ENCODE results near the gene ZFPM1. TPM values are rescaled to one million over a fixed set of nuclear protein-coding genes. Genes with fewer than 3 reads are reported as not detected.

The ZFPM1 gene
- total and polyA plus RNA-seq, 2 experiments from 2014 or later, result 0.53 to 2.2 TPM

DNA sequence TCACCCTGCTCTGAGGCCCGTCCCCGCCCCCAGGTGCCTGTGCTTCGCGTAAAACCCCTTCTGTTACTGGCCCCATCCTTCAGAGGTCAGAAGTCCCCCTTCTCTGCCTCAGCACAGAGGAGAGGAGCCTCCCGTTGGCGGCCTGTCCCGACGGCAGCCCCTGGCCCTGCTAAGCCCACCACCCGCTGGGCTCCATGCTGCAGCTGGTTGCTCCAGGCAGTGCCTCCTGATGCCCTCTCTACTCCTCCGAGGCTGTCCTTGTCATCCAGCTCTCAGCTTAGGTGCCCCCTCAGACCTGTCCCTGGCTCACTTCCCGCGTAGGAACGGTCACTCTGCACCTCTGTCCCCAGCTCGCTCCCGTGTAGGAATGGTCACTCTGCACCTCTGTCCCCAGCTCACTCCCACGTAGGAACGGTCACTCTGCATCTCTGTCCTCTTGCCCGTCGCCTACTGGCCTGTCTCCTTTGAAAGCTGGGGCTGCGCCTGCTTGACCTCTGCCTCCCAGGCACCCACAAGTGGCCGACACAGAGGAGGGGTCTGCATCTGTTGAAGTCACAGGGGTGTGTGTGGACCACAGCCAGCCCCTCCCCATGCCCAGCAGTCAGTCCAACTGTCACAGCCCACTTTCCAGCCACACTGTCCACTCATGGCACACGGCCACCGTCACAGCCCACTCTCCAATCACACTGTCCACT is 85.4 kb downstream of the ZFPM1 start:
- H3K36me3 Mint-ChIP-seq (ENCODE audit: low read depth), result peaks cover 10% of the 10 kb centered on the region; the same call in 2 of the 3 replicates

GRCh38 chr16:88539261-88539651 is 86.2 kb downstream of the ZFPM1 start:
- H3K27ac Mint-ChIP-seq, result no peak overlapping the region
- H3K36me3 ChIP-seq (ENCODE audit: insufficient read depth), result no peaks in the 10 kb centered on the region
- ATAC-seq (no peak), DNase-seq (ENCODE audit: low spot score) (no peak)
- no peak overlapping the region for H2AFZ ChIP-seq
- H3K27ac ChIP-seq (ENCODE audit: low read depth), result no peak overlapping the region
- H3K4me1 Mint-ChIP-seq, result peaks cover 10% of the 10 kb centered on the region
- no peaks in the 10 kb centered on the region for H3K27me3 ChIP-seq (ENCODE audit: insufficient read depth)
- no peaks in the 10 kb centered on the region for H3K79me2 ChIP-seq (replicated peaks; ENCODE audit: insufficient read depth)
- H3K9me3 Mint-ChIP-seq, result peaks cover 24% of the 10 kb centered on the region
- H3K27me3 Mint-ChIP-seq (ENCODE audit: insufficient read depth, low read depth, poor library complexity), result peaks cover 20% of the 10 kb centered on the region
- H3K4me3 ChIP-seq, result no peak overlapping the region
- H3K4me3 Mint-ChIP-seq, result no peak overlapping the region
- H3F3A ChIP-seq (replicated peaks; ENCODE audit: low read depth), result peaks cover 5% of the 10 kb centered on the region; the same call in 1 of the 2 replicates
- no peaks in the 10 kb centered on the region; the same call in 1 of the 2 replicates for H3K4me1 ChIP-seq (ENCODE audit: insufficient read depth)
- H3K4me2 ChIP-seq, result no peak overlapping the region
- H4K20me1 ChIP-seq (replicated peaks; ENCODE audit: insufficient read depth), result no peaks in the 10 kb centered on the region
- no peaks in the 10 kb centered on the region for H3K9me2 ChIP-seq (ENCODE audit: insufficient read depth)
- peaks cover 11% of the 10 kb centered on the region; the same call in 2 of the 3 replicates for H3K36me3 Mint-ChIP-seq (ENCODE audit: low read depth)
- TF ChIP-seq ZNF331 (CRISPR knock-in tag; IDR thresholded peaks at IDR 0.05; ENCODE audit: low read depth) (no peak), ETS1 (IDR thresholded peaks at IDR 0.05) (no peak), CTCF (conservative IDR thresholded peaks at IDR 0.05; ENCODE audit: low read depth in 2 of 2) (no peak)
- TF ChIP-seq, protein P1, sequence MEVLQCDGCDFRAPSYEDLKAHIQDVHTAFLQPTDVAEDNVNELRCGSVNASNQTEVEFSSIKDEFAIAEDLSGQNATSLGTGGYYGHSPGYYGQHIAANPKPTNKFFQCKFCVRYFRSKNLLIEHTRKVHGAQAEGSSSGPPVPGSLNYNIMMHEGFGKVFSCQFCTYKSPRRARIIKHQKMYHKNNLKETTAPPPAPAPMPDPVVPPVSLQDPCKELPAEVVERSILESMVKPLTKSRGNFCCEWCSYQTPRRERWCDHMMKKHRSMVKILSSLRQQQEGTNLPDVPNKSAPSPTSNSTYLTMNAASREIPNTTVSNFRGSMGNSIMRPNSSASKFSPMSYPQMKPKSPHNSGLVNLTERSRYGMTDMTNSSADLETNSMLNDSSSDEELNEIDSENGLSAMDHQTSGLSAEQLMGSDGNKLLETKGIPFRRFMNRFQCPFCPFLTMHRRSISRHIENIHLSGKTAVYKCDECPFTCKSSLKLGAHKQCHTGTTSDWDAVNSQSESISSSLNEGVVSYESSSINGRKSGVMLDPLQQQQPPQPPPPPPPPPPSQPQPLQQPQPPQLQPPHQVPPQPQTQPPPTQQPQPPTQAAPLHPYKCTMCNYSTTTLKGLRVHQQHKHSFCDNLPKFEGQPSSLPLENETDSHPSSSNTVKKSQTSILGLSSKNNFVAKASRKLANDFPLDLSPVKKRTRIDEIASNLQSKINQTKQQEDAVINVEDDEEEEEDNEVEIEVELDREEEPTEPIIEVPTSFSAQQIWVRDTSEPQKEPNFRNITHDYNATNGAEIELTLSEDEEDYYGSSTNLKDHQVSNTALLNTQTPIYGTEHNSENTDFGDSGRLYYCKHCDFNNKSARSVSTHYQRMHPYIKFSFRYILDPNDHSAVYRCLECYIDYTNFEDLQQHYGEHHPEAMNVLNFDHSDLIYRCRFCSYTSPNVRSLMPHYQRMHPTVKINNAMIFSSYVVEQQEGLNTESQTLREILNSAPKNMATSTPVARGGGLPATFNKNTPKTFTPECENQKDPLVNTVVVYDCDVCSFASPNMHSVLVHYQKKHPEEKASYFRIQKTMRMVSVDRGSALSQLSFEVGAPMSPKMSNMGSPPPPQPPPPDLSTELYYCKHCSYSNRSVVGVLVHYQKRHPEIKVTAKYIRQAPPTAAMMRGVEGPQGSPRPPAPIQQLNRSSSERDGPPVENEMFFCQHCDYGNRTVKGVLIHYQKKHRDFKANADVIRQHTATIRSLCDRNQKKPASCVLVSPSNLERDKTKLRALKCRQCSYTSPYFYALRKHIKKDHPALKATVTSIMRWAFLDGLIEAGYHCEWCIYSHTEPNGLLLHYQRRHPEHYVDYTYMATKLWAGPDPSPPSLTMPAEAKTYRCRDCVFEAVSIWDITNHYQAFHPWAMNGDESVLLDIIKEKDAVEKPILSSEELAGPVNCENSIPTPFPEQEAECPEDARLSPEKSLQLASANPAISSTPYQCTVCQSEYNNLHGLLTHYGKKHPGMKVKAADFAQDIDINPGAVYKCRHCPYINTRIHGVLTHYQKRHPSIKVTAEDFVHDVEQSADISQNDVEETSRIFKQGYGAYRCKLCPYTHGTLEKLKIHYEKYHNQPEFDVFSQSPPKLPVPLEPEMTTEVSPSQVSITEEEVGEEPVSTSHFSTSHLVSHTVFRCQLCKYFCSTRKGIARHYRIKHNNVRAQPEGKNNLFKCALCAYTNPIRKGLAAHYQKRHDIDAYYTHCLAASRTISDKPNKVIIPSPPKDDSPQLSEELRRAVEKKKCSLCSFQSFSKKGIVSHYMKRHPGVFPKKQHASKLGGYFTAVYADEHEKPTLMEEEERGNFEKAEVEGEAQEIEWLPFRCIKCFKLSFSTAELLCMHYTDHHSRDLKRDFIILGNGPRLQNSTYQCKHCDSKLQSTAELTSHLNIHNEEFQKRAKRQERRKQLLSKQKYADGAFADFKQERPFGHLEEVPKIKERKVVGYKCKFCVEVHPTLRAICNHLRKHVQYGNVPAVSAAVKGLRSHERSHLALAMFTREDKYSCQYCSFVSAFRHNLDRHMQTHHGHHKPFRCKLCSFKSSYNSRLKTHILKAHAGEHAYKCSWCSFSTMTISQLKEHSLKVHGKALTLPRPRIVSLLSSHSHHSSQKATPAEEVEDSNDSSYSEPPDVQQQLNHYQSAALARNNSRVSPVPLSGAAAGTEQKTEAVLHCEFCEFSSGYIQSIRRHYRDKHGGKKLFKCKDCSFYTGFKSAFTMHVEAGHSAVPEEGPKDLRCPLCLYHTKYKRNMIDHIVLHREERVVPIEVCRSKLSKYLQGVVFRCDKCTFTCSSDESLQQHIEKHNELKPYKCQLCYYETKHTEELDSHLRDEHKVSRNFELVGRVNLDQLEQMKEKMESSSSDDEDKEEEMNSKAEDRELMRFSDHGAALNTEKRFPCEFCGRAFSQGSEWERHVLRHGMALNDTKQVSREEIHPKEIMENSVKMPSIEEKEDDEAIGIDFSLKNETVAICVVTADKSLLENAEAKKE (CRISPR knock-in tag; IDR thresholded peaks at IDR 0.05), result no peak

More for the DNA sequence above, 85.4 kb downstream of the ZFPM1 start:
- Mint-ChIP-seq H3K27ac (no peak overlapping the region), H3K27me3 (ENCODE audit: insufficient read depth, low read depth, poor library complexity) (peaks cover 20% of the 10 kb centered on the region), H3K4me3 (no peak overlapping the region; the same call in 2 of the 3 replicates), H3K4me1 (peaks cover 10% of the 10 kb centered on the region), H3K9me3 (peaks cover 17% of the 10 kb centered on the region)
- Histone ChIP-seq H3K27ac (ENCODE audit: low read depth) (no peak overlapping the region), H3K4me2 (no peak overlapping the region), H3K79me2 (replicated peaks; ENCODE audit: insufficient read depth) (no peaks in the 10 kb centered on the region), H3F3A (replicated peaks; ENCODE audit: low read depth) (peaks cover 5% of the 10 kb centered on the region; the same call in 1 of the 2 replicates), H3K36me3 (ENCODE audit: insufficient read depth) (no peaks in the 10 kb centered on the region), H3K4me3 (no peak overlapping the region), H2AFZ (no peak overlapping the region), H3K27me3 (ENCODE audit: insufficient read depth) (no peaks in the 10 kb centered on the region), H3K9me2 (ENCODE audit: insufficient read depth) (no peaks in the 10 kb centered on the region), H4K20me1 (replicated peaks; ENCODE audit: insufficient read depth) (no peaks in the 10 kb centered on the region), H3K4me1 (ENCODE audit: insufficient read depth) (no peaks in the 10 kb centered on the region; the same call in 1 of the 2 replicates)
- DNase-seq (ENCODE audit: low spot score) (no peak), ATAC-seq (no peak)
- no peak for TF ChIP-seq EZH2 (IDR thresholded peaks at IDR 0.05; ENCODE audit: low read depth, unreplicated experiment)
- no peak for TF ChIP-seq CTCF (conservative IDR thresholded peaks at IDR 0.05; ENCODE audit: low read depth in 2 of 2)
- TF ChIP-seq JUNB (IDR thresholded peaks at IDR 0.05; ENCODE audit: unreplicated experiment), result no peak
- TF ChIP-seq NANOG (IDR thresholded peaks at IDR 0.05; ENCODE audit: borderline replicate concordance), result no peak
- no peak for TF ChIP-seq EZH2phosphoT487 (IDR thresholded peaks at IDR 0.05; ENCODE audit: unreplicated experiment)

Data from GM23338 (cell line).